Endothelial cell of umbilical vein (primary cell): ENCODE data around the gene FOXP1. TPM values are rescaled to one million over a fixed set of nuclear protein-coding genes. Genes with fewer than 3 reads are reported as not detected.

Experiments used
- BruUV-seq: library from RNA; stranded (reverse); fragments of 400-500 nt; replicated peaks from 2 replicates; lab custom pipeline; 2021; lab: Mats Ljungman, UMichigan
- CTCF ChIA-PET: fragments of 300-600, 350-600 bp; sonication (Branson Sonifier 250); formaldehyde crosslinking; loops from one replicate; lab custom pipeline; 2021; ENCODE audit warnings: antibody characterized with exemption, inconsistent platforms; lab: Charles Lee
- POLR2A ChIA-PET: fragments of 300-600, 350-600 bp; sonication (Branson Sonifier 250); formaldehyde crosslinking; loops from one replicate; lab custom pipeline; 2021; ENCODE audit warnings: antibody characterized with exemption, inconsistent platforms; lab: Charles Lee
- DNase-seq: peaks from one replicate; pipeline ENCODE4 v3.0.0-alpha.2; 2011; ENCODE audit warnings: low read depth, low spot score
- FAIRE-seq: peaks from 2 replicates; lab custom pipeline; 2011; peaks lifted over from hg19 to GRCh38; lab: Jason Lieb, UNC
- H2AFZ ChIP-seq: 2 replicates; pipeline ENCODE4 v1.6.0; 2012; ENCODE audit warnings: low read depth, low read length, control low read depth, inconsistent platforms
- H3K27ac ChIP-seq: 2 replicates; pipeline ENCODE4 v1.5.1; 2011; ENCODE audit warnings: low read depth, mild to moderate bottlenecking, control low read depth, low read length, moderate library complexity; ENCODE audit not compliant: insufficient read depth
- H3K27me3 ChIP-seq, 2 experiments: 2 replicates each; pipeline versions ENCODE4 v1.6.0 to v1.6.1; 2011; ENCODE audit warnings: low read length in 2 of 2, mixed read lengths in 1 of 2; ENCODE audit not compliant: control insufficient read depth in 2 of 2, insufficient read depth in 2 of 2
- H3K36me3 ChIP-seq, 2 experiments: 2 replicates in 1 of 2; 3 replicates in 1 of 2; pipeline ENCODE4 v1.5.1; 2011; ENCODE audit warnings: low read length in 2 of 2, mild to moderate bottlenecking in 1 of 2, moderate library complexity in 1 of 2; ENCODE audit not compliant: control insufficient read depth in 2 of 2, insufficient read depth in 2 of 2; ENCODE audit errors: extremely low read depth in 1 of 2
- H3K4me1 ChIP-seq: 3 replicates; pipeline ENCODE4 v1.5.1; 2011; ENCODE audit warnings: mild to moderate bottlenecking, low read length; ENCODE audit not compliant: control insufficient read depth, insufficient read depth; ENCODE audit errors: extremely low read depth
- H3K4me2 ChIP-seq: 2 replicates; pipeline ENCODE4 v1.6.1; 2011; ENCODE audit warnings: low read length, control low read depth, mixed read lengths; ENCODE audit not compliant: insufficient read depth
- H3K4me3 ChIP-seq, 3 experiments: fragments of 200-600 bp in 1 of 3; sonication (generic), shearing (Covaris generic) in 1 of 3; replicated peaks in 1 of 3; 2 replicates each; pipeline ENCODE4 v1.5.1; 2011 to 2016; ENCODE audit warnings: control low read depth in 3 of 3, low read length in 3 of 3, mild to moderate bottlenecking in 2 of 3, inconsistent platforms in 1 of 3, low read depth in 1 of 3, moderate library complexity in 1 of 3; ENCODE audit not compliant: insufficient read depth in 1 of 3
- H3K79me2 ChIP-seq: 2 replicates; pipeline ENCODE4 v1.6.0; 2012; ENCODE audit warnings: low read length, inconsistent platforms; ENCODE audit not compliant: control insufficient read depth, insufficient read depth
- H3K9ac ChIP-seq: replicated peaks from 2 replicates; pipeline ENCODE3; 2011; ENCODE audit warnings: low read length, control low read depth; ENCODE audit not compliant: insufficient read depth; ENCODE audit errors: extremely low read depth
- H3K9me1 ChIP-seq: replicated peaks from 3 replicates; pipeline ENCODE4 v1.6.0; 2011; ENCODE audit warnings: mild to moderate bottlenecking, low read length; ENCODE audit not compliant: control insufficient read depth, insufficient read depth; ENCODE audit errors: extremely low read depth
- H3K9me3 ChIP-seq: replicated peaks from 2 replicates; pipeline ENCODE4 v1.5.1; 2012; ENCODE audit warnings: low read length, inconsistent platforms; ENCODE audit not compliant: control insufficient read depth, insufficient read depth
- H4K20me1 ChIP-seq: replicated peaks from 2 replicates; pipeline ENCODE3; 2011; ENCODE audit warnings: mild to moderate bottlenecking, low read length; ENCODE audit not compliant: control insufficient read depth, insufficient read depth; ENCODE audit errors: extremely low read depth
- EZH2 ChIP-seq: IDR thresholded peaks from 2 replicates; pipeline ENCODE4 v1.6.1; 2012; ENCODE audit warnings: borderline replicate concordance, low read depth, mild to moderate bottlenecking, moderate library complexity, low read length, inconsistent platforms; ENCODE audit not compliant: severe bottlenecking
- FOS ChIP-seq: IDR thresholded peaks from 2 replicates; pipeline ENCODE4 v1.6.1; 2011; ENCODE audit warnings: mild to moderate bottlenecking, low read length, moderate library complexity, borderline replicate concordance; ENCODE audit not compliant: insufficient read depth
- GATA2 ChIP-seq: IDR thresholded peaks from 2 replicates; pipeline ENCODE4 v1.7.0; 2011; ENCODE audit warnings: low read depth, mild to moderate bottlenecking, moderate library complexity, mixed read lengths, low read length; ENCODE audit not compliant: insufficient read length, insufficient read depth
- JUN ChIP-seq: IDR thresholded peaks from 2 replicates; pipeline ENCODE4 v1.6.1; 2011; ENCODE audit warnings: borderline replicate concordance, low read depth; ENCODE audit not compliant: insufficient read length, insufficient read depth
- MYC ChIP-seq: IDR thresholded peaks from one replicate; pipeline ENCODE4 v1.6.1; 2011; ENCODE audit warnings: mild to moderate bottlenecking, low read depth, low read length
- POLR2A ChIP-seq: IDR thresholded peaks from 2 replicates; pipeline ENCODE4 v1.6.1; 2012; ENCODE audit warnings: low read depth, mild to moderate bottlenecking, control low read depth, low read length
- POLR2AphosphoS5 ChIP-seq: IDR thresholded peaks from 2 replicates; pipeline ENCODE4 v1.6.1; 2012; ENCODE audit warnings: low read depth, mild to moderate bottlenecking, control low read depth, low read length, moderate library complexity; ENCODE audit not compliant: insufficient read depth
- dilution Hi-C: fragments of 300-500 bp; cut with MboI; formaldehyde crosslinking; loops from one replicate; pipeline ENCODE4 v1.15.0; 2019; ENCODE audit warnings: low sequenced_read_pairs; ENCODE audit not compliant: extremely low pct_ligation_motif_present
- intact Hi-C: fragments of 100-400 bp; cut with micrococcal nuclease; formaldehyde crosslinking; loops from one replicate; pipeline ENCODE4 v1.10.0; 2022
- polyA plus RNA-seq, 4 experiments: library from polyadenylated mRNA; depleted of rRNA in 3 of 4; stranded (reverse) in 3 of 4; unstranded in 1 of 4; fragments of >200 nt; gene quantifications; 2 replicates each; pipeline versions ENCODE4 v1.2.1 to v1.2.3, GENCODE V29; 2011 to 2012; ENCODE audit warnings: missing spikeins in 1 of 4
- total RNA-seq: library from RNA; stranded (reverse); gene quantifications from 2 replicates; pipeline ENCODE4 v1.2.3, GENCODE V29; 2021
- TF ChIP-seq, protein P1 (sequence below): IDR thresholded peaks from 2 replicates; pipeline ENCODE4 v1.6.1; 2011; ENCODE audit not compliant: insufficient read depth, insufficient read length
- TF ChIP-seq, protein P2 (sequence below), 2 donors: IDR thresholded peaks; 1 replicate in 1 of 2; 2 replicates in 1 of 2; pipeline ENCODE4 v1.5.1; 2011; ENCODE audit warnings: low read length in 2 of 2, mild to moderate bottlenecking in 2 of 2, moderate library complexity in 2 of 2, control low read depth in 1 of 2, inconsistent platforms in 1 of 2, low read depth in 1 of 2; ENCODE audit not compliant: insufficient read depth in 1 of 2; ENCODE audit errors: extremely low read depth in 1 of 2

The FOXP1 gene
- total and polyA plus RNA-seq, 2 donors (not counting 3 experiments of a cell fraction or from before 2014, with no cell fraction given): 41.0 to 107 TPM

DNA sequence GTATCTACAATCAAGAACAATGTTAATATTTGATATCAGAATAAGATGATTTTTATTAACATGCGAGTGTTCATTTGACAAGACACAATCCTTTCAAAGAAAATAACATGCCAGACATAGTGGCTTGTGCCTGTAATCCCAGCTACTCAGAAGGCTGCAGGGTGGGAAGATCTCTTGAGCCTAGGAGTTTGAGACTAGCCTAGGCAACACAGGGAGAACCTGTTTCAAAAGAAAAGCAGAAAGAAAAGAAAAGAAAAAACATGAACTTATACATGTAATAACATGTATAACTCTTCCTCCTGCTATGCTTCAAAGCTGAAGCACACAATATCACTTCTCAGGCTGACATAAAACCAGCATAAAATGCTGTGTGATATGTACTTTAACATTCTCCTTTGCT, 253.7 kb downstream of the FOXP1 start:
- BruUV-seq: no TSS peak
- Histone ChIP-seq H3K4me1 (no peaks in the 10 kb centered on the region), H3K9me1 (no peaks in the 10 kb centered on the region), H3K9ac (no peak overlapping the region), H3K4me2 (no peak overlapping the region), H3K27ac (no peak overlapping the region), H3K9me3 (no peaks in the 10 kb centered on the region), H2AFZ (no peak overlapping the region), H3K4me3 (no peak overlapping the region), H4K20me1 (no peaks in the 10 kb centered on the region), H3K36me3 (no peaks in the 10 kb centered on the region), H3K27me3 (no peaks in the 10 kb centered on the region), H3K79me2 (no peaks in the 10 kb centered on the region)
- TF ChIP-seq POLR2A (no peak), MYC (no peak), GATA2 (no peak), FOS (no peak), EZH2 (no peak)
- TF ChIP-seq, protein P1, sequence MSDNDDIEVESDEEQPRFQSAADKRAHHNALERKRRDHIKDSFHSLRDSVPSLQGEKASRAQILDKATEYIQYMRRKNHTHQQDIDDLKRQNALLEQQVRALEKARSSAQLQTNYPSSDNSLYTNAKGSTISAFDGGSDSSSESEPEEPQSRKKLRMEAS: no peak
- dilution Hi-C loops: no loop called here
- CTCF ChIA-PET: no interaction called here
- intact Hi-C loops: no loop called here
- POLR2A ChIA-PET: no interaction called here
- no peak for FAIRE-seq
- no peak for DNase-seq

DNA sequence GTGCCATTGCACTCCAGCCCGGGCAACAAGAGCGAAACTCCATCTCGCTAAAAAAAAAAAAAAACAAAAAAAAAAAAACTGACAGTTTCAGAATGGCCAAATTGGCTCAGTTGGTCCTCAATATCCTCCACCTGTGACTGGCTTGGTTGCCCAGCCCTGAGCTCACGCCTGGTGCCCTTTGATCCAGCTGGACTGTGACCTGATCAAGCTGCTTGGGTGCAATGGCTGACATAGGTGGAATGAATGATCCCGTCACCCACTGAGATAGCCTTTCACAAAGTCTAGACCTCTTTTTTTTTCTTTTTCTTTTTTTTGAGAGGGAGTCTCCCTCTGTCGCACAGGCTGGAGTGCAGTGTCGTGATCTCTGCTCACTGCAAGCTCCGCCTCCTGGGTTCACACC, 254.6 kb downstream of the FOXP1 start:
- H3K27ac ChIP-seq: no peak overlapping the region
- H3K79me2 ChIP-seq: no peaks in the 10 kb centered on the region
- H2AFZ ChIP-seq: no peak overlapping the region
- intact Hi-C loops (no loop called here), dilution Hi-C loops (no loop called here)
- FAIRE-seq (no peak), DNase-seq (no peak)
- no peak overlapping the region for H3K4me3 ChIP-seq
- H4K20me1 ChIP-seq: no peaks in the 10 kb centered on the region
- no peak overlapping the region for H3K9ac ChIP-seq
- H3K27me3 ChIP-seq: no peaks in the 10 kb centered on the region
- H3K36me3 ChIP-seq: no peaks in the 10 kb centered on the region
- ChIA-PET CTCF (no interaction called here), POLR2A (no interaction called here)
- BruUV-seq: no TSS peak
- TF ChIP-seq GATA2 (no peak), POLR2AphosphoS5 (no peak), POLR2A (no peak), FOS (no peak), JUN (no peak), EZH2 (no peak), MYC (no peak)
- TF ChIP-seq, protein P1: no peak
- TF ChIP-seq, protein P2, sequence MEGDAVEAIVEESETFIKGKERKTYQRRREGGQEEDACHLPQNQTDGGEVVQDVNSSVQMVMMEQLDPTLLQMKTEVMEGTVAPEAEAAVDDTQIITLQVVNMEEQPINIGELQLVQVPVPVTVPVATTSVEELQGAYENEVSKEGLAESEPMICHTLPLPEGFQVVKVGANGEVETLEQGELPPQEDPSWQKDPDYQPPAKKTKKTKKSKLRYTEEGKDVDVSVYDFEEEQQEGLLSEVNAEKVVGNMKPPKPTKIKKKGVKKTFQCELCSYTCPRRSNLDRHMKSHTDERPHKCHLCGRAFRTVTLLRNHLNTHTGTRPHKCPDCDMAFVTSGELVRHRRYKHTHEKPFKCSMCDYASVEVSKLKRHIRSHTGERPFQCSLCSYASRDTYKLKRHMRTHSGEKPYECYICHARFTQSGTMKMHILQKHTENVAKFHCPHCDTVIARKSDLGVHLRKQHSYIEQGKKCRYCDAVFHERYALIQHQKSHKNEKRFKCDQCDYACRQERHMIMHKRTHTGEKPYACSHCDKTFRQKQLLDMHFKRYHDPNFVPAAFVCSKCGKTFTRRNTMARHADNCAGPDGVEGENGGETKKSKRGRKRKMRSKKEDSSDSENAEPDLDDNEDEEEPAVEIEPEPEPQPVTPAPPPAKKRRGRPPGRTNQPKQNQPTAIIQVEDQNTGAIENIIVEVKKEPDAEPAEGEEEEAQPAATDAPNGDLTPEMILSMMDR (IDR thresholded peaks at IDR 0.05; ENCODE audit: extremely low read depth in 1 of 2, insufficient read depth in 1 of 2, low read depth in 1 of 2, low read length in 2 of 2): no peak
- H3K9me1 ChIP-seq: no peaks in the 10 kb centered on the region
- H3K9me3 ChIP-seq: no peaks in the 10 kb centered on the region
- H3K4me1 ChIP-seq: no peaks in the 10 kb centered on the region
- no peak overlapping the region for H3K4me2 ChIP-seq
